Loucy (cell line): Measurements from ENCODE around the gene BAG3.

Source experiments
- H2AFZ ChIP-seq: fragments of 200-600 bp; sonication (generic); 2 replicates; pipeline ENCODE4 v1.6.0; 2016; ENCODE audit warnings: antibody characterized with exemption, mild to moderate bottlenecking, low read length, moderate library complexity
- H3F3A ChIP-seq: fragments of 200-600 bp; 2 replicates; pipeline ENCODE4 v1.6.0; 2016; ENCODE audit warnings: antibody characterized with exemption, low read depth, mild to moderate bottlenecking
- H3K27me3 ChIP-seq: fragments of 200-600 bp; sonication (generic); 2 replicates; pipeline ENCODE4 v1.6.1; 2014; ENCODE audit warnings: low read length, mild to moderate bottlenecking; ENCODE audit not compliant: insufficient read depth, poor library complexity, severe bottlenecking
- H3K36me3 ChIP-seq: fragments of 200-600 bp; sonication (generic); 2 replicates; pipeline ENCODE4 v1.6.1; 2016; ENCODE audit warnings: low read length; ENCODE audit not compliant: insufficient read depth
- H3K4me1 ChIP-seq: fragments of 200-600 bp; sonication (generic); 2 replicates; pipeline ENCODE4 v1.5.1; 2014; ENCODE audit warnings: low read length, mild to moderate bottlenecking; ENCODE audit not compliant: insufficient read depth, poor library complexity, severe bottlenecking
- H3K4me2 ChIP-seq: fragments of 200-600 bp; sonication (generic); 2 replicates; pipeline ENCODE4 v1.6.0; 2014; ENCODE audit warnings: antibody characterized with exemption, low read length, low read depth, mild to moderate bottlenecking; ENCODE audit not compliant: poor library complexity, severe bottlenecking
- H3K4me3 ChIP-seq: fragments of 200-600 bp; sonication (generic); 2 replicates; pipeline ENCODE4 v1.5.1; 2014; ENCODE audit warnings: low read length, mild to moderate bottlenecking, mixed read lengths; ENCODE audit not compliant: poor library complexity, severe bottlenecking
- H3K79me2 ChIP-seq: fragments of 200-600 bp; sonication (generic); 2 replicates; pipeline ENCODE4 v1.6.1; 2014; ENCODE audit warnings: low read length; ENCODE audit not compliant: insufficient read depth
- H3K9ac ChIP-seq: fragments of 200-600 bp; sonication (generic); 2 replicates; pipeline ENCODE4 v1.6.0; 2014; ENCODE audit warnings: mild to moderate bottlenecking, low read depth, low read length, moderate library complexity; ENCODE audit not compliant: poor library complexity, severe bottlenecking
- H3K9me2 ChIP-seq: fragments of 200-600 bp; sonication (generic); replicated peaks from 2 replicates; pipeline ENCODE4 v1.6.1; 2016; ENCODE audit warnings: low read depth, low read length, mixed read lengths
- H3K9me3 ChIP-seq: fragments of 200-600 bp; sonication (generic); 2 replicates; pipeline ENCODE4 v1.6.1; 2014; ENCODE audit warnings: mild to moderate bottlenecking, antibody characterized with exemption, low read length, low read depth; ENCODE audit not compliant: insufficient read depth
- H4K20me1 ChIP-seq: fragments of 200-600 bp; sonication (generic); 2 replicates; pipeline ENCODE4 v1.6.0; 2014; ENCODE audit warnings: antibody characterized with exemption, low read length, mild to moderate bottlenecking; ENCODE audit not compliant: insufficient read depth, poor library complexity, severe bottlenecking
- EZH2phosphoT487 ChIP-seq: fragments of 200-600 bp; IDR thresholded peaks from 2 replicates; pipeline ENCODE4 v1.6.1; 2018; ENCODE audit warnings: antibody characterized with exemption, mild to moderate bottlenecking, moderate library complexity, borderline replicate concordance
- TF ChIP-seq, protein P1 (sequence below): fragments of 200-600 bp; sonication (generic); conservative IDR thresholded peaks from 2 replicates; pipeline ENCODE4 v1.5.1; 2014; ENCODE audit warnings: mild to moderate bottlenecking, antibody characterized with exemption, low read length

The BAG3 gene

DNA sequence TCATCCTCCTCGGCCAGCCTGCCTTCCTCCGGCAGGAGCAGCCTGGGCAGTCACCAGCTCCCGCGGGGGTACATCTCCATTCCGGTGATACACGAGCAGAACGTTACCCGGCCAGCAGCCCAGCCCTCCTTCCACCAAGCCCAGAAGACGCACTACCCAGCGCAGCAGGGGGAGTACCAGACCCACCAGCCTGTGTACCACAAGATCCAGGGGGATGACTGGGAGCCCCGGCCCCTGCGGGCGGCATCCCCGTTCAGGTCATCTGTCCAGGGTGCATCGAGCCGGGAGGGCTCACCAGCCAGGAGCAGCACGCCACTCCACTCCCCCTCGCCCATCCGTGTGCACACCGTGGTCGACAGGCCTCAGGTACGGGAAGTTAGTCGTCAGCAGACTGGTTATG is 21.1 kb downstream of the BAG3 start:
- Histone ChIP-seq H3K36me3 (peaks cover 72% of the 10 kb centered on the region; the same call in 1 of the 2 replicates), H3F3A (no peaks in the 10 kb centered on the region), H3K4me1 (peaks cover 8% of the 10 kb centered on the region), H3K9ac (no peak overlapping the region), H3K4me2 (no peak overlapping the region), H4K20me1 (no peaks in the 10 kb centered on the region), H3K9me2 (no peaks in the 10 kb centered on the region), H3K4me3 (no peak overlapping the region), H3K79me2 (peaks cover 15% of the 10 kb centered on the region; the same call in 1 of the 2 replicates), H2AFZ (no peak overlapping the region), H3K9me3 (no peaks in the 10 kb centered on the region), H3K27me3 (no peaks in the 10 kb centered on the region)
- no peak for TF ChIP-seq EZH2phosphoT487
- TF ChIP-seq, protein P1, sequence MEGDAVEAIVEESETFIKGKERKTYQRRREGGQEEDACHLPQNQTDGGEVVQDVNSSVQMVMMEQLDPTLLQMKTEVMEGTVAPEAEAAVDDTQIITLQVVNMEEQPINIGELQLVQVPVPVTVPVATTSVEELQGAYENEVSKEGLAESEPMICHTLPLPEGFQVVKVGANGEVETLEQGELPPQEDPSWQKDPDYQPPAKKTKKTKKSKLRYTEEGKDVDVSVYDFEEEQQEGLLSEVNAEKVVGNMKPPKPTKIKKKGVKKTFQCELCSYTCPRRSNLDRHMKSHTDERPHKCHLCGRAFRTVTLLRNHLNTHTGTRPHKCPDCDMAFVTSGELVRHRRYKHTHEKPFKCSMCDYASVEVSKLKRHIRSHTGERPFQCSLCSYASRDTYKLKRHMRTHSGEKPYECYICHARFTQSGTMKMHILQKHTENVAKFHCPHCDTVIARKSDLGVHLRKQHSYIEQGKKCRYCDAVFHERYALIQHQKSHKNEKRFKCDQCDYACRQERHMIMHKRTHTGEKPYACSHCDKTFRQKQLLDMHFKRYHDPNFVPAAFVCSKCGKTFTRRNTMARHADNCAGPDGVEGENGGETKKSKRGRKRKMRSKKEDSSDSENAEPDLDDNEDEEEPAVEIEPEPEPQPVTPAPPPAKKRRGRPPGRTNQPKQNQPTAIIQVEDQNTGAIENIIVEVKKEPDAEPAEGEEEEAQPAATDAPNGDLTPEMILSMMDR: no peak

- no peaks in the 10 kb centered on the region for H3K4me1 ChIP-seq
Observed at GRCh38 chr10:119673271-119673670, 22.1 kb downstream of the BAG3 start.

GRCh38 chr10:119675483-119676170 is 24.4 kb downstream of the BAG3 start:
- Histone ChIP-seq H3K4me3 (no peak overlapping the region), H2AFZ (no peak overlapping the region), H3K79me2 (no peaks in the 10 kb centered on the region), H3F3A (no peaks in the 10 kb centered on the region), H3K9ac (no peak overlapping the region), H3K9me2 (no peaks in the 10 kb centered on the region), H3K9me3 (no peaks in the 10 kb centered on the region), H3K27me3 (no peaks in the 10 kb centered on the region), H4K20me1 (no peaks in the 10 kb centered on the region), H3K4me1 (no peaks in the 10 kb centered on the region), H3K36me3 (peaks cover 71% of the 10 kb centered on the region; the same call in 1 of the 2 replicates), H3K4me2 (no peak overlapping the region)
- no peak for TF ChIP-seq EZH2phosphoT487
- TF ChIP-seq, protein P1: no peak

More at GRCh38 chr10:119673271-119673670, 22.1 kb downstream of the BAG3 start:
- no peak for TF ChIP-seq EZH2phosphoT487
- TF ChIP-seq, protein P1: no peak
- Histone ChIP-seq H3K79me2 (peaks cover 5% of the 10 kb centered on the region; the same call in 1 of the 2 replicates), H3F3A (no peaks in the 10 kb centered on the region), H3K9ac (no peak overlapping the region), H3K9me2 (no peaks in the 10 kb centered on the region), H3K9me3 (no peaks in the 10 kb centered on the region), H3K27me3 (no peaks in the 10 kb centered on the region), H2AFZ (no peak overlapping the region), H3K36me3 (peaks cover 82% of the 10 kb centered on the region; the same call in 1 of the 2 replicates), H4K20me1 (no peaks in the 10 kb centered on the region), H3K4me2 (no peak overlapping the region), H3K4me3 (no peak overlapping the region)
